ENCODE results near the gene SAMD11. TPM values are rescaled to one million over a fixed set of nuclear protein-coding genes. Genes with fewer than 3 reads are reported as not detected.

The SAMD11 gene
- total and polyA plus RNA-seq, 4 donors: 0.51 to 4.1 (median 1.3) TPM

DNA sequence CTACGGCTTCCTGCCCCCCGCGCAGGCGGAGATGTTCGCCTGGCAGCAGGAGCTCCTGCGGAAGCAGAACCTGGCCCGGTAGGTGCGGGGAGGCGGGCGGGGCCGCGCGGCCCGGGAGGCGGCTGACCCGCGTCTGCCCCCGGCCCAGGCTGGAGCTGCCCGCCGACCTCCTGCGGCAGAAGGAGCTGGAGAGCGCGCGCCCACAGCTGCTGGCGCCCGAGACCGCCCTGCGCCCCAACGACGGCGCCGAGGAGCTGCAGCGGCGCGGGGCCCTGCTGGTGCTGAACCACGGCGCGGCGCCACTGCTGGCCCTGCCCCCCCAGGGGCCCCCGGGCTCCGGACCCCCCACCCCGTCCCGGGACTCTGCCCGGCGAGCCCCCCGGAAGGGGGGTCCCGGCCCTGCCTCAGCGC lies 18.7 kb downstream of the SAMD11 start:
- Histone ChIP-seq H3K4me3 (ENCODE audit: low read depth in 1 of 3, low read length in 3 of 3) (peak overlapping the region in 1 of 3 donors; percentile 50), H3K27me3 (ENCODE audit: control insufficient read depth in 4 of 4, insufficient read depth in 4 of 4, low read length in 3 of 4) (peaks cover 0 to 2% (median 0%) of the 10 kb centered on the region in 4 donors), H3K4me1 (ENCODE audit: control insufficient read depth in 4 of 4, insufficient read depth in 4 of 4, low read length in 3 of 4) (peaks cover 15 to 35% (median 21%) of the 10 kb centered on the region in 4 donors), H3K27ac (ENCODE audit: low read depth in 1 of 2, low read length in 2 of 2) (peak overlapping the region; percentile 37 to 54), H3K36me3 (ENCODE audit: control insufficient read depth in 4 of 4, insufficient read depth in 3 of 4, low read depth in 1 of 4, low read length in 3 of 4) (peaks cover 0 to 25% (median 4%) of the 10 kb centered on the region in 4 donors), H3K9me3 (ENCODE audit: control insufficient read depth in 4 of 4, low read length in 3 of 4) (no peaks in the 10 kb centered on the region), H3K9ac (ENCODE audit: low read depth in 1 of 2, low read length in 2 of 2) (no peak overlapping the region)
- WGBS: 3% methylated on average over 48 of the region's 48 CpGs
- TF ChIP-seq EGR1 (IDR thresholded peaks at IDR 0.05; ENCODE audit: low read depth in 2 of 2) (no peak), GABPA (IDR thresholded peaks at IDR 0.05 in 1 of 2, conservative IDR thresholded peaks at IDR 0.05 in 1 of 2) (no peak), HNF4A (conservative IDR thresholded peaks at IDR 0.05) (no peak), HNF4G (IDR thresholded peaks at IDR 0.05) (no peak), SP1 (IDR thresholded peaks at IDR 0.05) (no peak)
- TF ChIP-seq, protein P1, sequence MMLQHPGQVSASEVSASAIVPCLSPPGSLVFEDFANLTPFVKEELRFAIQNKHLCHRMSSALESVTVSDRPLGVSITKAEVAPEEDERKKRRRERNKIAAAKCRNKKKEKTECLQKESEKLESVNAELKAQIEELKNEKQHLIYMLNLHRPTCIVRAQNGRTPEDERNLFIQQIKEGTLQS (IDR thresholded peaks at IDR 0.05): no peak
- DNase-seq (ENCODE audit: low spot score): no peak

DNA sequence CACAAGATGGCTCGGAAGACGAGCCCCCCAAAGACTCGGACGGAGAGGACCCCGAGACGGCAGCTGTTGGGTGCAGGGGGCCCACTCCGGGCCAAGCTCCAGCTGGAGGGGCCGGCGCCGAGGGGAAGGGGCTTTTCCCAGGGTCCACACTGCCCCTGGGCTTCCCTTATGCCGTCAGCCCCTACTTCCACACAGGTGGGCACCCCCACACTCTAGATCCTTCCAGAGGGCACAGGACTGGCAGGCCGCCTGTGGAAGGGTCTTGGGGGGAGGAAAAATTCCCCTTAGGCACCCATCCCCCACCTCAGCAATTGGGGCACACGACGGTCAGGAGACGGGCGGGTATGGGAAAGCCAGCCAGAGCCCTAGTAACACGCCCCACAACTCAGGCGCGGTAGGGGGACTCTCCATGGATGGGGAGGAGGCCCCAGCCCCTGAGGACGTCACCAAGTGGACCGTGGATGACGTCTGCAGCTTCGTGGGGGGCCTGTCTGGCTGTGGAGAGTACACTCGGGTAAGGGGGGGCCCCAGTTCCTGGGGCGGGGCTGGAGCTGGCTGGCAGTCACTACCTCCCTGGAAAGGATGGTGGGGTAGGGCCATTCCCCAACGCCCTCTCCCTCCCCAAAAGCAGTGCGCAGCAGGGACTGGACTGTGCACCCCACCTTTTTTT lies 19.3 kb downstream of the SAMD11 start:
- H3K36me3 ChIP-seq (ENCODE audit: control insufficient read depth in 4 of 4, insufficient read depth in 3 of 4, low read depth in 1 of 4, low read length in 3 of 4): peaks cover 0 to 31% (median 5%) of the 10 kb centered on the region in 4 donors
- WGBS: 28% methylated on average over 27 of the region's 27 CpGs
- TF ChIP-seq, protein P2, sequence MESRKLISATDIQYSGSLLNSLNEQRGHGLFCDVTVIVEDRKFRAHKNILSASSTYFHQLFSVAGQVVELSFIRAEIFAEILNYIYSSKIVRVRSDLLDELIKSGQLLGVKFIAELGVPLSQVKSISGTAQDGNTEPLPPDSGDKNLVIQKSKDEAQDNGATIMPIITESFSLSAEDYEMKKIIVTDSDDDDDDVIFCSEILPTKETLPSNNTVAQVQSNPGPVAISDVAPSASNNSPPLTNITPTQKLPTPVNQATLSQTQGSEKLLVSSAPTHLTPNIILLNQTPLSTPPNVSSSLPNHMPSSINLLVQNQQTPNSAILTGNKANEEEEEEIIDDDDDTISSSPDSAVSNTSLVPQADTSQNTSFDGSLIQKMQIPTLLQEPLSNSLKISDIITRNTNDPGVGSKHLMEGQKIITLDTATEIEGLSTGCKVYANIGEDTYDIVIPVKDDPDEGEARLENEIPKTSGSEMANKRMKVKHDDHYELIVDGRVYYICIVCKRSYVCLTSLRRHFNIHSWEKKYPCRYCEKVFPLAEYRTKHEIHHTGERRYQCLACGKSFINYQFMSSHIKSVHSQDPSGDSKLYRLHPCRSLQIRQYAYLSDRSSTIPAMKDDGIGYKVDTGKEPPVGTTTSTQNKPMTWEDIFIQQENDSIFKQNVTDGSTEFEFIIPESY (IDR thresholded peaks at IDR 0.05): no peak
- TF ChIP-seq NR2F2 (IDR thresholded peaks at IDR 0.05): no peak
- no peak for TF ChIP-seq HNF4A (conservative IDR thresholded peaks at IDR 0.05)
- TF ChIP-seq FOXA1 (IDR thresholded peaks at IDR 0.05): no peak
- no peak for TF ChIP-seq EGR1 (IDR thresholded peaks at IDR 0.05; ENCODE audit: low read depth in 2 of 2)
- TF ChIP-seq HNF4G (IDR thresholded peaks at IDR 0.05): no peak
- TF ChIP-seq, protein P3, sequence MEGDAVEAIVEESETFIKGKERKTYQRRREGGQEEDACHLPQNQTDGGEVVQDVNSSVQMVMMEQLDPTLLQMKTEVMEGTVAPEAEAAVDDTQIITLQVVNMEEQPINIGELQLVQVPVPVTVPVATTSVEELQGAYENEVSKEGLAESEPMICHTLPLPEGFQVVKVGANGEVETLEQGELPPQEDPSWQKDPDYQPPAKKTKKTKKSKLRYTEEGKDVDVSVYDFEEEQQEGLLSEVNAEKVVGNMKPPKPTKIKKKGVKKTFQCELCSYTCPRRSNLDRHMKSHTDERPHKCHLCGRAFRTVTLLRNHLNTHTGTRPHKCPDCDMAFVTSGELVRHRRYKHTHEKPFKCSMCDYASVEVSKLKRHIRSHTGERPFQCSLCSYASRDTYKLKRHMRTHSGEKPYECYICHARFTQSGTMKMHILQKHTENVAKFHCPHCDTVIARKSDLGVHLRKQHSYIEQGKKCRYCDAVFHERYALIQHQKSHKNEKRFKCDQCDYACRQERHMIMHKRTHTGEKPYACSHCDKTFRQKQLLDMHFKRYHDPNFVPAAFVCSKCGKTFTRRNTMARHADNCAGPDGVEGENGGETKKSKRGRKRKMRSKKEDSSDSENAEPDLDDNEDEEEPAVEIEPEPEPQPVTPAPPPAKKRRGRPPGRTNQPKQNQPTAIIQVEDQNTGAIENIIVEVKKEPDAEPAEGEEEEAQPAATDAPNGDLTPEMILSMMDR (IDR thresholded peaks at IDR 0.05; ENCODE audit: low read depth, low read length, missing input control): no peak
- TF ChIP-seq FOXA2 (IDR thresholded peaks at IDR 0.05): no peak
- no peak for TF ChIP-seq RAD21 (IDR thresholded peaks at IDR 0.05)
- TF ChIP-seq, protein P4, sequence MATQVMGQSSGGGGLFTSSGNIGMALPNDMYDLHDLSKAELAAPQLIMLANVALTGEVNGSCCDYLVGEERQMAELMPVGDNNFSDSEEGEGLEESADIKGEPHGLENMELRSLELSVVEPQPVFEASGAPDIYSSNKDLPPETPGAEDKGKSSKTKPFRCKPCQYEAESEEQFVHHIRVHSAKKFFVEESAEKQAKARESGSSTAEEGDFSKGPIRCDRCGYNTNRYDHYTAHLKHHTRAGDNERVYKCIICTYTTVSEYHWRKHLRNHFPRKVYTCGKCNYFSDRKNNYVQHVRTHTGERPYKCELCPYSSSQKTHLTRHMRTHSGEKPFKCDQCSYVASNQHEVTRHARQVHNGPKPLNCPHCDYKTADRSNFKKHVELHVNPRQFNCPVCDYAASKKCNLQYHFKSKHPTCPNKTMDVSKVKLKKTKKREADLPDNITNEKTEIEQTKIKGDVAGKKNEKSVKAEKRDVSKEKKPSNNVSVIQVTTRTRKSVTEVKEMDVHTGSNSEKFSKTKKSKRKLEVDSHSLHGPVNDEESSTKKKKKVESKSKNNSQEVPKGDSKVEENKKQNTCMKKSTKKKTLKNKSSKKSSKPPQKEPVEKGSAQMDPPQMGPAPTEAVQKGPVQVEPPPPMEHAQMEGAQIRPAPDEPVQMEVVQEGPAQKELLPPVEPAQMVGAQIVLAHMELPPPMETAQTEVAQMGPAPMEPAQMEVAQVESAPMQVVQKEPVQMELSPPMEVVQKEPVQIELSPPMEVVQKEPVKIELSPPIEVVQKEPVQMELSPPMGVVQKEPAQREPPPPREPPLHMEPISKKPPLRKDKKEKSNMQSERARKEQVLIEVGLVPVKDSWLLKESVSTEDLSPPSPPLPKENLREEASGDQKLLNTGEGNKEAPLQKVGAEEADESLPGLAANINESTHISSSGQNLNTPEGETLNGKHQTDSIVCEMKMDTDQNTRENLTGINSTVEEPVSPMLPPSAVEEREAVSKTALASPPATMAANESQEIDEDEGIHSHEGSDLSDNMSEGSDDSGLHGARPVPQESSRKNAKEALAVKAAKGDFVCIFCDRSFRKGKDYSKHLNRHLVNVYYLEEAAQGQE (IDR thresholded peaks at IDR 0.05): no peak
- no peak for TF ChIP-seq TAF1 (conservative IDR thresholded peaks at IDR 0.05)
- no peak for TF ChIP-seq SP1 (IDR thresholded peaks at IDR 0.05)
- TF ChIP-seq, protein P5, sequence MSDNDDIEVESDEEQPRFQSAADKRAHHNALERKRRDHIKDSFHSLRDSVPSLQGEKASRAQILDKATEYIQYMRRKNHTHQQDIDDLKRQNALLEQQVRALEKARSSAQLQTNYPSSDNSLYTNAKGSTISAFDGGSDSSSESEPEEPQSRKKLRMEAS (IDR thresholded peaks at IDR 0.05): no peak
- no peak for TF ChIP-seq RXRA (IDR thresholded peaks at IDR 0.05)
- TF ChIP-seq, protein P1 (IDR thresholded peaks at IDR 0.05): no peak
- TF ChIP-seq GABPA (IDR thresholded peaks at IDR 0.05 in 1 of 2, conservative IDR thresholded peaks at IDR 0.05 in 1 of 2): no peak
- TF ChIP-seq JUND (IDR thresholded peaks at IDR 0.05): no peak

More for the DNA sequence above, 19.3 kb downstream of the SAMD11 start:
- Histone ChIP-seq H3K9ac (ENCODE audit: low read depth in 1 of 2, low read length in 2 of 2) (no peak overlapping the region), H3K27me3 (ENCODE audit: control insufficient read depth in 4 of 4, insufficient read depth in 4 of 4, low read length in 3 of 4) (peaks cover 0 to 2% (median 0%) of the 10 kb centered on the region in 4 donors), H3K27ac (ENCODE audit: low read depth in 1 of 2, low read length in 2 of 2) (peak overlapping the region; percentile 37 to 54), H3K9me3 (ENCODE audit: control insufficient read depth in 4 of 4, low read length in 3 of 4) (no peaks in the 10 kb centered on the region), H3K4me1 (ENCODE audit: control insufficient read depth in 4 of 4, insufficient read depth in 4 of 4, low read length in 3 of 4) (peaks cover 15 to 35% (median 21%) of the 10 kb centered on the region in 4 donors), H3K4me3 (ENCODE audit: low read depth in 1 of 3, low read length in 3 of 3) (peak overlapping the region in 1 of 3 donors; percentile 50)
- no peak for DNase-seq (ENCODE audit: low spot score)
